Erythroblast (primary cell): ENCODE measurements around the gene CHN1.

Experiments used
- GATA1 ChIP-seq: IDR thresholded peaks from 2 replicates; pipeline ENCODE4 v1.6.1; 2011; ENCODE audit warnings: low read depth, mild to moderate bottlenecking, control low read depth, low read length, moderate library complexity
- POLR2A ChIP-seq: IDR thresholded peaks from 2 replicates; pipeline ENCODE4 v1.6.1; 2011; ENCODE audit warnings: mild to moderate bottlenecking, low read length

- TF ChIP-seq POLR2A = no peak
- no peak for TF ChIP-seq GATA1
Measured at GRCh38 chr2:175039490-175039889, 34.3 kb upstream of the CHN1 start.
